IPS-18c (cell line): Measurements from ENCODE around the gene DCAF7.

Experiments used
- H3K4me3 ChIP-seq: 2 replicates; pipeline ENCODE4 v1.7.0; 2013; ENCODE audit warnings: low read depth, mild to moderate bottlenecking, low read length, moderate library complexity; ENCODE audit not compliant: insufficient read depth
- H3K9me3 ChIP-seq: one replicate; pipeline ENCODE4 v1.6.1; 2013; ENCODE audit warnings: mild to moderate bottlenecking, low read length, moderate library complexity; ENCODE audit not compliant: control insufficient read depth, insufficient read depth

Gene DCAF7

GRCh38 chr17:63631626-63632025 lies 81.3 kb downstream of the DCAF7 start:
- Histone ChIP-seq H3K4me3 (no peak overlapping the region), H3K9me3 (no peaks in the 10 kb centered on the region)

GRCh38 chr17:63633742-63634141 lies 83.5 kb downstream of the DCAF7 start:
- Histone ChIP-seq H3K9me3 (no peaks in the 10 kb centered on the region), H3K4me3 (no peak overlapping the region)

- H3K9me3 ChIP-seq = no peaks in the 10 kb centered on the region
- H3K4me3 ChIP-seq = no peak overlapping the region
These were observed 83.9 kb downstream of the DCAF7 start for GRCh38 chr17:63634163-63634562.

DNA sequence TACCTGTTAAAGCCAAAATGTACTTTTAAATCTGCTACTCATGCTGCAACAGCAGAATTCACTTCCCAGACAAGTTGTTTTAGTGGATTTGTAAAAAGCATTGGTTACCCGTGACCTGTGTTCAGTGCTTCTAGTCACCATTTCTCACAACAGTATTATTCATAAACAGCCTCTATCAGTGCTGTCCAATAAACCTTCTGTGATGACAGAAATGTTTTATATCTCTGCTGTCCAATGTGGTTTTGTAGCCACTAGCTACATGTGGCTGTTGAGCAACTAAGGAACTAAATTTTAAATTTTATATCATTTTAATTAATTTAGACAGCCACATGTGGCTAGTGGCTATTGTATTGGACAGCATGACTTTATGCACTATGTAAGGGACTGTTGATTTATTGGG lies 84.5 kb downstream of the DCAF7 start:
- H3K4me3 ChIP-seq = no peak overlapping the region
- no peaks in the 10 kb centered on the region for H3K9me3 ChIP-seq

DNA sequence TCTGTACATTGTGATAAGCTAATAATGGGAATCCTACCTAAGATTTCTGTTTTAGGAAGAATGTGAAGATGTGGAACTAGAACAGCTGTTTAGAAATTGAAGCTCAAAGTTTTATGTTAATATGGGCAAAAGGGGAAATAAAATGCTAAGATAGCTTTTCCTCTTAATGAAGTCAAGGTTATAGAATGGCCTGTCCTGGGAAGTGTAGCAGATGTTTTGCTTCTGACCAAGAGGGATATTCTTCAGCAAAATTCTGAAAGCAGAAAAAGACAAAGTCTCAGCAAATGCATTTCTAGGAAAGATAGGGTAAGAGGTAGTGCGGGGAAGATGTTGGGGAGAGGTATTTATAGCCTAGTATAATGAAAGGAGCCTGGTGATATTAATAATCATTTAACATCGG lies 85.0 kb downstream of the DCAF7 start:
- Histone ChIP-seq H3K4me3 (no peak overlapping the region), H3K9me3 (no peaks in the 10 kb centered on the region)

GRCh38 chr17:63635787-63636186 lies 85.5 kb downstream of the DCAF7 start:
- Histone ChIP-seq H3K4me3 (no peak overlapping the region), H3K9me3 (no peaks in the 10 kb centered on the region)

GRCh38 chr17:63639125-63639524 lies 88.8 kb downstream of the DCAF7 start:
- Histone ChIP-seq H3K9me3 (no peaks in the 10 kb centered on the region), H3K4me3 (no peak overlapping the region)

- H3K4me3 ChIP-seq = no peak overlapping the region
These were observed 89.8 kb downstream of the DCAF7 start for GRCh38 chr17:63640038-63640437.

GRCh38 chr17:63641692-63642448 lies 91.6 kb downstream of the DCAF7 start:
- Histone ChIP-seq H3K4me3 (no peak overlapping the region), H3K9me3 (no peaks in the 10 kb centered on the region)

More at GRCh38 chr17:63640038-63640437, 89.8 kb downstream of the DCAF7 start:
- H3K9me3 ChIP-seq = no peaks in the 10 kb centered on the region
